ENCODE measurements around the gene EPM2AIP1. TPM values are rescaled to one million over a fixed set of nuclear protein-coding genes. Genes with fewer than 3 reads are reported as not detected.

The EPM2AIP1 gene
- total RNA-seq, 5 donors from 2014 or later (not counting 1 experiment from before 2014, with no cell fraction given): 27.0 to 36.3 (median 29.3) TPM

DNA sequence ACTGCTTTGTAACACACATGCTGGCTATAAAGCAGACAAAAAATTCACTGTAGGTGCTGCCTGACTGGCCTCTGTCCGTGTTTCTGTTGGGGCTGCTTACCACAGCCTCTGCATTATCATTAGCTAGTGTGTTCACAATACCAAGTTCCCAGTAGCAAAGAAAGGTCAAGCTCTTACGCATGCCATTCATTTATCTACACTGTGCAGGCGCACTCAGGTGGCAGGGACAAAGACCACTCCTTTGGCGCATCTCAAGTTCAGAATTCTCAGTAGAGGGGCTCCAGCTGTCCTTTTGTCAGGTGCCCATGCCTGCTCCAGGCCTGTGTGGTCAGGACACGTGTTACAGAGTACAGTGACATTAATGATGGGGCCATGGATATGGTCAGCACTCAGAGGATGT is 22.7 kb upstream of the EPM2AIP1 start:
- peaks cover 5 to 77% of the 10 kb centered on the region in 2 donors for H3K36me3 ChIP-seq (ENCODE audit: control insufficient read depth in 2 of 2, extremely low read depth in 1 of 2, insufficient read depth in 1 of 2, low read length in 1 of 2)
- no peaks in the 10 kb centered on the region for H3K27me3 ChIP-seq (replicated peaks in 1 of 2; ENCODE audit: control insufficient read depth in 2 of 2, extremely low read depth in 1 of 2, insufficient read depth in 2 of 2, low read length in 1 of 2)
- ChIA-PET POLR2A (no interaction called here), CTCF (interaction anchor here in 1 of 2 donors (0.6 kb wide), 1 partner anchor 23 kb away, joined by 3 read pairs; the partner anchor contains the start of gene EPM2AIP1)
- no peaks in the 10 kb centered on the region for H3K27me3 Mint-ChIP-seq
- no peak overlapping the region for H3K4me3 ChIP-seq (ENCODE audit: control insufficient read depth in 1 of 2, extremely low read depth in 1 of 2, low read length in 1 of 2)
- WGBS (ENCODE audit: insufficient coverage): 90% methylated on average over 2 of the region's 5 CpGs
- H3K4me1 Mint-ChIP-seq: no peaks in the 10 kb centered on the region
- H3K9me3 ChIP-seq: no peaks in the 10 kb centered on the region
- DNase-seq (no peak), ATAC-seq (replicated peaks in 1 of 4) (no peak)
- H3K27ac Mint-ChIP-seq: no peak overlapping the region
- peaks cover 66% of the 10 kb centered on the region for H3K36me3 Mint-ChIP-seq
- H3K9me3 Mint-ChIP-seq: no peaks in the 10 kb centered on the region
- no peak overlapping the region for H3K4me3 Mint-ChIP-seq
- H3K27ac ChIP-seq (ENCODE audit: low read length): no peak overlapping the region
- no peaks in the 10 kb centered on the region for H3K4me1 ChIP-seq (ENCODE audit: control insufficient read depth in 1 of 2, extremely low read depth in 1 of 2, insufficient read depth in 2 of 2, low read length in 2 of 2)

DNA sequence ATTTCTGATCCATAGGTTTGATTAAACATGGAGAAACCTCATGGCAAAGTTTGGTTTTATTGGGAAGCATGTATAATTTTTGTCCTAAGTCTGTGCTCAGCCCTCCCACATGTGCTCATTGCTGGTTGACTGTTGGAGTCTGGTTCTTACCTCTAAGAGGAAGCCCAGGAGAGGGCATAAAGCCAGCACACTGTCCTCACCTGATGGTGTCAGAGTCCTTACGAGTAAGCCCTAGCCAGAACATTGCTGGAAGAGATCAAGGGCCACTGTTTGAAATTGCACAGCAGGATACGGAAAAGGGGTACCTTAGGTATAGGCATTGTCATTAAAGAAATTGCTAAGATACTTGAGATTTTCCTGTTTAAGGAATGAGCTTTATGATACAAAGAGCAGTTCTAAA is 21.7 kb upstream of the EPM2AIP1 start:
- Histone ChIP-seq H3K27me3 (replicated peaks in 1 of 2; ENCODE audit: control insufficient read depth in 2 of 2, extremely low read depth in 1 of 2, insufficient read depth in 2 of 2, low read length in 1 of 2) (no peaks in the 10 kb centered on the region), H3K4me3 (ENCODE audit: control insufficient read depth in 1 of 2, extremely low read depth in 1 of 2, low read length in 1 of 2) (no peak overlapping the region), H3K27ac (ENCODE audit: low read length) (no peak overlapping the region), H3K36me3 (ENCODE audit: control insufficient read depth in 2 of 2, extremely low read depth in 1 of 2, insufficient read depth in 1 of 2, low read length in 1 of 2) (peaks cover 5 to 72% of the 10 kb centered on the region in 2 donors), H3K9me3 (no peaks in the 10 kb centered on the region), H3K4me1 (ENCODE audit: control insufficient read depth in 1 of 2, extremely low read depth in 1 of 2, insufficient read depth in 2 of 2, low read length in 2 of 2) (no peaks in the 10 kb centered on the region)
- Mint-ChIP-seq H3K27me3 (no peaks in the 10 kb centered on the region), H3K27ac (no peak overlapping the region), H3K36me3 (peaks cover 58% of the 10 kb centered on the region), H3K9me3 (no peaks in the 10 kb centered on the region), H3K4me3 (no peak overlapping the region), H3K4me1 (no peaks in the 10 kb centered on the region)
- CTCF ChIA-PET: interaction anchor here in 1 of 2 donors (0.7 kb wide), 1 partner anchor 74 kb away, joined by 3 read pairs; no protein-coding TSS in a partner anchor
- ATAC-seq (replicated peaks in 1 of 4) (no peak), DNase-seq (no peak)
- 90% methylated on average over 2 of the region's 2 CpGs for WGBS (ENCODE audit: insufficient coverage)
- POLR2A ChIA-PET: interaction anchor here in 1 of 2 donors (0.6 kb wide), 1 partner anchor 67 kb away, joined by 9 read pairs; no protein-coding TSS in a partner anchor

DNA sequence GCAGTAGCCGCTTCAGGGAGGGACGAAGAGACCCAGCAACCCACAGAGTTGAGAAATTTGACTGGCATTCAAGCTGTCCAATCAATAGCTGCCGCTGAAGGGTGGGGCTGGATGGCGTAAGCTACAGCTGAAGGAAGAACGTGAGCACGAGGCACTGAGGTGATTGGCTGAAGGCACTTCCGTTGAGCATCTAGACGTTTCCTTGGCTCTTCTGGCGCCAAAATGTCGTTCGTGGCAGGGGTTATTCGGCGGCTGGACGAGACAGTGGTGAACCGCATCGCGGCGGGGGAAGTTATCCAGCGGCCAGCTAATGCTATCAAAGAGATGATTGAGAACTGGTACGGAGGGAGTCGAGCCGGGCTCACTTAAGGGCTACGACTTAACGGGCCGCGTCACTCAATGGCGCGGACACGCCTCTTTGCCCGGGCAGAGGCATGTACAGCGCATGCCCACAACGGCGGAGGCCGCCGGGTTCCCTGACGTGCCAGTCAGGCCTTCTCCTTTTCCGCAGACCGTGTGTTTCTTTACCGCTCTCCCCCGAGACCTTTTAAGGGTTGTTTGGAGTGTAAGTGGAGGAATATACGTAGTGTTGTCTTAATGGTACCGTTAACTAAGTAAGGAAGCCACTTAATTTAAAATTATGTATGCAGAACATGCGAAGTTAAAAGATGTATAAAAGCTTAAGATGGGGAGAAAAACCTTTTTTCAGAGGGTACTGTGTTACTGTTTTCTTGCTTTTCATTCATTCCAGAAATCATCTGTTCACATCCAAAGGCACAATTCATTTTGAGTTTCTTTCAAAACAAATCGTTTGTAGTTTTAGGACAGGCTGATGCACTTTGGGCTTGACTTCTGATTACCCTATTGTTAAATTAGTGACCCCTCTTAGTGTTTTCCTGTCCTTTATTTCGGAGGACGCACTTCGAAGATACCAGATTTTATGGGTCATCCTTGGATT is 674 bp upstream of the EPM2AIP1 start, which contains the start of gene MLH1:
Gene MLH1 (plus strand): TSS at position 193 of the 958 bp plus-strand sequence. CDS start 30 bp downstream, at position 223.
- Mint-ChIP-seq H3K27ac (no peak within 1 kb of the TSS), H3K4me1 (peaks cover 28 to 44% (median 39%) of the 10 kb centered on the region in 3 donors), H3K36me3 (peaks cover 34% of the 10 kb centered on the region), H3K4me3 (no peak within 1 kb of the TSS), H3K9me3 (no peaks in the 10 kb centered on the region), H3K27me3 (no peaks in the 10 kb centered on the region)
- Histone ChIP-seq H3K36me3 (ENCODE audit: control insufficient read depth in 2 of 2, extremely low read depth in 1 of 2, insufficient read depth in 1 of 2, low read length in 1 of 2) (peaks cover 7 to 36% of the 10 kb centered on the region in 2 donors), H3K4me1 (ENCODE audit: control insufficient read depth in 1 of 2, extremely low read depth in 1 of 2, insufficient read depth in 2 of 2, low read length in 2 of 2) (peaks cover 25 to 46% of the 10 kb centered on the region in 2 experiments), H3K27me3 (replicated peaks in 1 of 2; ENCODE audit: control insufficient read depth in 2 of 2, extremely low read depth in 1 of 2, insufficient read depth in 2 of 2, low read length in 1 of 2) (no peaks in the 10 kb centered on the region), H3K4me3 (ENCODE audit: control insufficient read depth in 1 of 2, extremely low read depth in 1 of 2, low read length in 1 of 2) (peak within 1 kb of the TSS; percentile 91 to 92), H3K27ac (ENCODE audit: low read length) (peak within 1 kb of the TSS; percentile 99), H3K9me3 (no peaks in the 10 kb centered on the region)
- DNase-seq: peak; percentile 85 to 100 (median 93)
- ChIA-PET POLR2A (interaction anchor here (0.6 to 3.2 kb wide), 21 partner anchors 11 to 1171 kb away, joined by 3 to 18 read pairs (median 5); partner anchors contain the start of genes OXSR1 (in 1 of the 2) and TRANK1 (in 1 of the 2)), CTCF (interaction anchor here (0.6 to 2.0 kb wide), 9 partner anchors 22 to 220 kb away, joined by 3 to 14 read pairs (median 5); no protein-coding TSS in a partner anchor)
- WGBS (ENCODE audit: insufficient coverage): 1% methylated on average over 34 of the region's 47 CpGs
- ATAC-seq (replicated peaks in 1 of 4): peak; percentile 87 to 90 (median 88)

DNA sequence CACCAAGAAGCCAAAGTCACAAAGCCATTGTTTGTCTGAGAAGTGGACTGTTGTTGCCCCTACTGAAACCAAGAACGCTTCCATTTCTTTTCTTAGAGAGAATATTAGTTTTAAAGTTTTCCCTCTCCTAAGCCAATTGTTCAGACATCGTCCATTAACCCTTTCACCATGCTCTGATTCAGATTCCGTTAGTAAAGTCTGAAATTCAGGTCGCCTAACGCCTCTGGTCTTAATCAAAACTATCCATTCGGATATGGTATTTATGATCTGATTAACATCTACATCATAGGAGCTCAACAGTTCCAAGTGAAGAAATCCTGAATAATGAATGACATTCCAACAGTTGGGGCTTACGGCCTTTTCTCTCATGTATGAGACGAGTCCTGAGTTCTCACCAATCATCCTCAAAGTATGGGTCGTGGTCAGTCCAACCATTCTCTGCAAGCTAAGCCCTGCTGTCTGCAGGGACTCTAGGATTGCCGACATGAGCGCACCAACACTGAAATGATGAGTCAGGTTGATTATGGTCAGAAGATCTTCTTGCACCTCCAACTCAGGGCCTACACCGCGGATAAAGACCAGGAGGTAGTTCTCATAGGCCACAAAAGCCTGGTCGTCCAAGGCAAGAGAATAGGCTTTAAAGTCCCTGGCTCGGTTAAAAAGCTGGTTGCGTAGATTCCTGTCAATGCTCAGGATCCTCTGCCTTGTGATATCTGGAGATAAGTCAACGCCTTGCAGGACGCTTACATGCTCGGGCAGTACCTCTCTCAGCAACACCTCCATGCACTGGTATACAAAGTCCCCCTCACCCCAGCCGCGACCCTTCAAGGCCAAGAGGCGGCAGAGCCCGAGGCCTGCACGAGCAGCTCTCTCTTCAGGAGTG is 767 bp downstream of the EPM2AIP1 start:
- POLR2A ChIA-PET: interaction anchor here (0.5 to 3.2 kb wide), 14 partner anchors 10 to 1173 kb away, joined by 3 to 18 read pairs (median 5); partner anchors contain the start of genes OXSR1 (in 1 of the 2) and TRANK1 (in 1 of the 2)
- CTCF ChIA-PET: interaction anchor here (0.6 to 2.0 kb wide), 11 partner anchors 23 to 221 kb away, joined by 3 to 14 read pairs (median 5); no protein-coding TSS in a partner anchor
- no peak overlapping the region for H3K4me3 Mint-ChIP-seq
- H3K4me1 Mint-ChIP-seq: peaks cover 29 to 49% (median 43%) of the 10 kb centered on the region in 3 donors
- H3K4me3 ChIP-seq (ENCODE audit: control insufficient read depth in 1 of 2, extremely low read depth in 1 of 2, low read length in 1 of 2): peak overlapping the region; percentile 91 to 92
- H3K36me3 Mint-ChIP-seq: peaks cover 32% of the 10 kb centered on the region
- no peaks in the 10 kb centered on the region for H3K9me3 ChIP-seq
- 6% methylated on average over 11 of the region's 24 CpGs for WGBS (ENCODE audit: insufficient coverage)
- peaks cover 25 to 51% of the 10 kb centered on the region in 2 experiments for H3K4me1 ChIP-seq (ENCODE audit: control insufficient read depth in 1 of 2, extremely low read depth in 1 of 2, insufficient read depth in 2 of 2, low read length in 2 of 2)
- no peaks in the 10 kb centered on the region for H3K27me3 ChIP-seq (replicated peaks in 1 of 2; ENCODE audit: control insufficient read depth in 2 of 2, extremely low read depth in 1 of 2, insufficient read depth in 2 of 2, low read length in 1 of 2)
- ATAC-seq (replicated peaks in 1 of 4) (no peak), DNase-seq (peak in 5 of 35 experiments; percentile 1 to 17 (median 3))
- H3K9me3 Mint-ChIP-seq: no peaks in the 10 kb centered on the region
- H3K27me3 Mint-ChIP-seq: no peaks in the 10 kb centered on the region
- H3K36me3 ChIP-seq (ENCODE audit: control insufficient read depth in 2 of 2, extremely low read depth in 1 of 2, insufficient read depth in 1 of 2, low read length in 1 of 2): peaks cover 0 to 31% of the 10 kb centered on the region in 2 donors
- H3K27ac Mint-ChIP-seq: no peak overlapping the region
- peak overlapping the region; percentile 99 for H3K27ac ChIP-seq (ENCODE audit: low read length)

DNA sequence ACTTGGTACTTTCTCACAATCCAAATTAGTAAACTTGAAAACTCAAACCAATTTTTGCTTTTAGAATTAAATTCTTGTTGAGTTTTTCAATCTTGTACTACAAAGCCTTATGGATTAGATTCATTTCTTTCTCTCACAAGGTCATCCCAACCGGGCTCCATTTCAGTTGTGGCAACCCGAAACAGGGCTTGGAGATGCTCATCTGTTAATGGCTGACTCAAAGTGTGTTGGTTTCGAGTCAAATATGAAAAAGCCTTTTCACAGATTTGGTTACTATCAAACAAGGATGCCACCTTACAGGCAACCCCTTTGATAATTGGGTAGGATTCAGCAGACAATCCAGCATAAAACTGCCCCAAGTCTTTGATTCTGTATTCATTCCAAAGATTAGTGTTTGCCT is 1.8 kb downstream of the EPM2AIP1 start:
- peaks cover 25 to 53% of the 10 kb centered on the region in 2 experiments for H3K4me1 ChIP-seq (ENCODE audit: control insufficient read depth in 1 of 2, extremely low read depth in 1 of 2, insufficient read depth in 2 of 2, low read length in 2 of 2)
- H3K36me3 ChIP-seq (ENCODE audit: control insufficient read depth in 2 of 2, extremely low read depth in 1 of 2, insufficient read depth in 1 of 2, low read length in 1 of 2): peaks cover 5 to 31% of the 10 kb centered on the region in 2 donors
- Mint-ChIP-seq H3K4me1 (peaks cover 27 to 42% (median 37%) of the 10 kb centered on the region in 3 donors), H3K9me3 (no peaks in the 10 kb centered on the region), H3K27ac (no peak overlapping the region), H3K4me3 (peak overlapping the region in 1 of 3 donors; percentile 43), H3K36me3 (peaks cover 23% of the 10 kb centered on the region), H3K27me3 (no peaks in the 10 kb centered on the region)
- H3K27me3 ChIP-seq (replicated peaks in 1 of 2; ENCODE audit: control insufficient read depth in 2 of 2, extremely low read depth in 1 of 2, insufficient read depth in 2 of 2, low read length in 1 of 2): no peaks in the 10 kb centered on the region
- POLR2A ChIA-PET: interaction anchor here (0.6 to 2.0 kb wide), 3 partner anchors 33 to 115 kb away, joined by 3 to 8 read pairs (median 5); no protein-coding TSS in a partner anchor
- no CpG with 5 or more reads among the region's 3 CpGs for WGBS (ENCODE audit: insufficient coverage)
- DNase-seq (peak in 1 of 35 experiments; percentile 25), ATAC-seq (replicated peaks in 1 of 4) (no peak)
- H3K9me3 ChIP-seq: no peaks in the 10 kb centered on the region
- peak overlapping the region in 1 of 2 donors; percentile 91 for H3K4me3 ChIP-seq (ENCODE audit: control insufficient read depth in 1 of 2, extremely low read depth in 1 of 2, low read length in 1 of 2)
- CTCF ChIA-PET: interaction anchor here (0.6 to 1.0 kb wide), 2 partner anchors 29 to 32 kb away, joined by 3 read pairs; no protein-coding TSS in a partner anchor
- peak overlapping the region; percentile 99 for H3K27ac ChIP-seq (ENCODE audit: low read length)

Measured in T-cell (primary cell).